ENCODE measurements around the gene ERLEC1. TPM values are rescaled to one million over a fixed set of nuclear protein-coding genes. Genes with fewer than 3 reads are reported as not detected.
A peak's percentile ranks its signal among the peaks of the same experiment; 100 is the strongest.

Gene ERLEC1, protein sequence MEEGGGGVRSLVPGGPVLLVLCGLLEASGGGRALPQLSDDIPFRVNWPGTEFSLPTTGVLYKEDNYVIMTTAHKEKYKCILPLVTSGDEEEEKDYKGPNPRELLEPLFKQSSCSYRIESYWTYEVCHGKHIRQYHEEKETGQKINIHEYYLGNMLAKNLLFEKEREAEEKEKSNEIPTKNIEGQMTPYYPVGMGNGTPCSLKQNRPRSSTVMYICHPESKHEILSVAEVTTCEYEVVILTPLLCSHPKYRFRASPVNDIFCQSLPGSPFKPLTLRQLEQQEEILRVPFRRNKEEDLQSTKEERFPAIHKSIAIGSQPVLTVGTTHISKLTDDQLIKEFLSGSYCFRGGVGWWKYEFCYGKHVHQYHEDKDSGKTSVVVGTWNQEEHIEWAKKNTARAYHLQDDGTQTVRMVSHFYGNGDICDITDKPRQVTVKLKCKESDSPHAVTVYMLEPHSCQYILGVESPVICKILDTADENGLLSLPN
- 100 to 1,000 TPM in 1 of 4 donors, 10 to 100 TPM in 3; 54.1 to 138 (median 83.2) TPM for total RNA-seq

DNA sequence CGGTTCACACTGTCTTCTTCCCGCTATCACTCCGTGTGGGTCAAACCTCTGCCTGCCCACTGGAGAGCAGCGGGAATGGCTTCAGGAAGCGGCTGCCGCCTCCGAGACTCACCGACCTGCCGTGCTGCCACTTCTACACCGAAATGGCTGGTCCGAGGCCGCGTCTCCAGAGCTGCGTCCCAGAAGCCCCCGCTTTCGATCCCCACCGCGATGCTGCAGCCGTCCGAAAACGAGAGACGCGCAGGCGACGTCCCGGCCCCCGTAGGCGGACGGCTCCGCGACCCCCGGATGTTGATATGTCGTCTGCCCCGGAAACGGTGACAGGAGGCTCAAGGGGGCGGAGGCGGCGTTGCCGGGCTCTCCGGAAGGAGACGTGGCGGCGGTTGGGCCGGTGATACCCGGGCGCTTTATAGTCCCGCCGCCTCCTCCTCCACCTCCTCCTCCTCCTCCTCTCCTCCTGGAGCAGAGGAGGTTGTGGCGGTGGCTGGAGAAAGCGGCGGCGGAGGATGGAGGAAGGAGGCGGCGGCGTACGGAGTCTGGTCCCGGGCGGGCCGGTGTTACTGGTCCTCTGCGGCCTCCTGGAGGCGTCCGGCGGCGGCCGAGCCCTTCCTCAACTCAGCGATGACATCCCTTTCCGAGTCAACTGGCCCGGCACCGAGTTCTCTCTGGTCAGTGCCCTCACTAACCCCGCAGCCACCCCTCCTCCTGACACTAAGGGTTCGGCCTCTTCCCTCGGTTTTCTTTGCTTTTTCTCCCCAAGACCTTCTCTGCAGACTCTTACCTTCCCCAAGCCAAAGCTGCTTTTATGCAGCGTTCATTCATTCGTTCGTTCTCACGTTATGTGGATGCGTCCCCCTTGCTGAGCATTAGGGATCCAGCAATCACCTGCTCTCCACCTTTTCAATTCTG, at the start of gene ERLEC1, which contains the start of gene ASB3:
TSS of gene ERLEC1 (plus strand) at position 340 of the 909 bp plus-strand sequence. CDS start at position 507, 167 bp downstream.
TSS of gene ASB3 (minus strand) at position 249 of the 909 bp plus-strand sequence. CDS start 21,381 bp downstream, outside the sequence.
- H3K27ac ChIP-seq = peak within 1 kb of the TSS; percentile 38 to 78 (median 75)
- intact Hi-C loops (cut with DNase I) = no loop called here
- WGBS, 2 donors = 1% methylated on average over 44 to 47 of the region's 77 CpGs
- no peaks in the 10 kb centered on the region for H3K36me3 ChIP-seq
- TF ChIP-seq, protein P1, sequence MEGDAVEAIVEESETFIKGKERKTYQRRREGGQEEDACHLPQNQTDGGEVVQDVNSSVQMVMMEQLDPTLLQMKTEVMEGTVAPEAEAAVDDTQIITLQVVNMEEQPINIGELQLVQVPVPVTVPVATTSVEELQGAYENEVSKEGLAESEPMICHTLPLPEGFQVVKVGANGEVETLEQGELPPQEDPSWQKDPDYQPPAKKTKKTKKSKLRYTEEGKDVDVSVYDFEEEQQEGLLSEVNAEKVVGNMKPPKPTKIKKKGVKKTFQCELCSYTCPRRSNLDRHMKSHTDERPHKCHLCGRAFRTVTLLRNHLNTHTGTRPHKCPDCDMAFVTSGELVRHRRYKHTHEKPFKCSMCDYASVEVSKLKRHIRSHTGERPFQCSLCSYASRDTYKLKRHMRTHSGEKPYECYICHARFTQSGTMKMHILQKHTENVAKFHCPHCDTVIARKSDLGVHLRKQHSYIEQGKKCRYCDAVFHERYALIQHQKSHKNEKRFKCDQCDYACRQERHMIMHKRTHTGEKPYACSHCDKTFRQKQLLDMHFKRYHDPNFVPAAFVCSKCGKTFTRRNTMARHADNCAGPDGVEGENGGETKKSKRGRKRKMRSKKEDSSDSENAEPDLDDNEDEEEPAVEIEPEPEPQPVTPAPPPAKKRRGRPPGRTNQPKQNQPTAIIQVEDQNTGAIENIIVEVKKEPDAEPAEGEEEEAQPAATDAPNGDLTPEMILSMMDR (IDR thresholded peaks at IDR 0.05) = peak in 1 of 6 experiments; percentile 3
- TF ChIP-seq POLR2A (IDR thresholded peaks at IDR 0.05) = peak in 1 of 2 donors; percentile 72
- DNase-seq = peak; percentile 88 to 91
- peak within 1 kb of the TSS; percentile 50 to 91 (median 81) for H3K4me3 ChIP-seq (replicated peaks in 1 of 3)
- no peaks in the 10 kb centered on the region for H3K9me3 ChIP-seq
- no peaks in the 10 kb centered on the region for H3K27me3 ChIP-seq
- H3K4me1 ChIP-seq = peaks cover 28 to 29% of the 10 kb centered on the region in 2 donors

- no peaks in the 10 kb centered on the region for H3K27me3 ChIP-seq
- intact Hi-C loops (cut with DNase I) = no loop called here
- TF ChIP-seq POLR2A (IDR thresholded peaks at IDR 0.05) = no peak
- TF ChIP-seq, protein P1 (IDR thresholded peaks at IDR 0.05) = no peak
- no peak overlapping the region for H3K4me3 ChIP-seq (replicated peaks in 1 of 3)
- H3K36me3 ChIP-seq = no peaks in the 10 kb centered on the region
- no peak for DNase-seq
- WGBS, 2 donors = 92% methylated on average over 5 of the region's 5 CpGs
- no peaks in the 10 kb centered on the region for H3K9me3 ChIP-seq
- no peak overlapping the region for H3K27ac ChIP-seq
- no peaks in the 10 kb centered on the region for H3K4me1 ChIP-seq
Measured at GRCh38 chr2:53737091-53737490, 49.8 kb upstream of the ERLEC1 start.

- no peaks in the 10 kb centered on the region for H3K36me3 ChIP-seq
- TF ChIP-seq, protein P1 (IDR thresholded peaks at IDR 0.05) = no peak
- intact Hi-C loops (cut with DNase I) = no loop called here
- H3K4me3 ChIP-seq (replicated peaks in 1 of 3) = no peak overlapping the region
- H3K27me3 ChIP-seq = no peaks in the 10 kb centered on the region
- no peak overlapping the region for H3K27ac ChIP-seq
- no peaks in the 10 kb centered on the region for H3K9me3 ChIP-seq
- WGBS, 2 donors = 78 to 88% methylated on average over 1 of the region's 1 CpG
- no peaks in the 10 kb centered on the region for H3K4me1 ChIP-seq
- no peak for DNase-seq
Measured at GRCh38 chr2:53739032-53739431, 47.8 kb upstream of the ERLEC1 start.

DNA sequence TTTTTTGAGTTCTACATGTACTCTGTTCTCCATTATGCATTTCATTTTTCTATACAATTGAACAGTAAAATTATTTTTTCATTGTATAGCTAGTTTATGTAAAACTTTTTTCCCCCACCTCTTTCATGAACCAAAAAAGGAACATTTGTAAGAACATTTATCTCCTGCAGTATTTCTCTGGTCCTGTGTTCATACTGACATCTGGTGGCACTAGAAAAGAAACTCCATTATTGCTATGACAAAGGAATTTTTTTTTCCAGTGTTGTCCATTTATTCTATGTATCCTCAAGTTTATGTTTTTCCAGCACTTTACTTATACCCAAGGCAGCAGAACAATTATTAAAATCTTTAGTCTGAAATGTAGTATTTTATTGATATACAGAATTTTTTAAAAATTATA, 46.7 kb upstream of the ERLEC1 start:
- no peak for DNase-seq
- TF ChIP-seq, protein P1 (IDR thresholded peaks at IDR 0.05) = peak in 3 of 6 experiments; percentile 50 to 57 (median 53)
- TF ChIP-seq POLR2A (IDR thresholded peaks at IDR 0.05) = no peak
- intact Hi-C loops (cut with DNase I) = no loop called here
- Histone ChIP-seq H3K4me3 (replicated peaks in 1 of 3) (no peak overlapping the region), H3K9me3 (no peaks in the 10 kb centered on the region), H3K27ac (no peak overlapping the region), H3K36me3 (no peaks in the 10 kb centered on the region), H3K4me1 (no peaks in the 10 kb centered on the region), H3K27me3 (no peaks in the 10 kb centered on the region)

All from thyroid gland (tissue), 4 donors.